ENCODE measurements around the gene ACVR1C.
"Not testable (repeated sequence)": the region's sequence is repeated elsewhere in the genome, so short reads cannot be mapped to it uniquely, and the experiment has no call there.

ACVR1C gene

GRCh38 chr2:157559890-157560289, 68.8 kb downstream of the ACVR1C start:
- H3K36me3 Mint-ChIP-seq (ENCODE audit: insufficient read depth), result no peaks in the 10 kb centered on the region
- no peak for DNase-seq
- H3K4me1 Mint-ChIP-seq (ENCODE audit: low read depth in 2 of 2), result peaks cover 7 to 9% of the 10 kb centered on the region in 2 donors
- no peak overlapping the region for H3K4me3 Mint-ChIP-seq
- no peak for ATAC-seq (replicated peaks)
- H3K27ac Mint-ChIP-seq, result no peak overlapping the region
- peaks cover 8 to 16% of the 10 kb centered on the region in 2 donors for H3K27me3 Mint-ChIP-seq
- no peaks in the 10 kb centered on the region for H3K9me3 Mint-ChIP-seq

GRCh38 chr2:157559461-157559860, 69.2 kb downstream of the ACVR1C start:
- no peak overlapping the region for H3K4me3 Mint-ChIP-seq
- no peaks in the 10 kb centered on the region for H3K9me3 Mint-ChIP-seq
- H3K4me1 Mint-ChIP-seq (ENCODE audit: low read depth in 2 of 2), result peaks cover 7 to 9% of the 10 kb centered on the region in 2 donors
- no peak overlapping the region for H3K27ac Mint-ChIP-seq
- ATAC-seq (replicated peaks), result no peak
- peaks cover 3 to 13% of the 10 kb centered on the region in 2 donors for H3K27me3 Mint-ChIP-seq
- no peaks in the 10 kb centered on the region for H3K36me3 Mint-ChIP-seq (ENCODE audit: insufficient read depth)
- no peak for DNase-seq

GRCh38 chr2:157559061-157559460, 69.6 kb downstream of the ACVR1C start:
- H3K9me3 Mint-ChIP-seq, result no peaks in the 10 kb centered on the region
- peaks cover 7 to 9% of the 10 kb centered on the region in 2 donors for H3K4me1 Mint-ChIP-seq (ENCODE audit: low read depth in 2 of 2)
- H3K27ac Mint-ChIP-seq, result no peak overlapping the region
- H3K4me3 Mint-ChIP-seq, result no peak overlapping the region
- H3K27me3 Mint-ChIP-seq, result peaks cover 0 to 9% of the 10 kb centered on the region in 2 donors
- H3K36me3 Mint-ChIP-seq (ENCODE audit: insufficient read depth), result no peaks in the 10 kb centered on the region
- DNase-seq (no peak), ATAC-seq (replicated peaks) (no peak)

- no peaks in the 10 kb centered on the region for H3K9me3 Mint-ChIP-seq
- no peak for ATAC-seq (replicated peaks)
- peaks cover 0 to 5% of the 10 kb centered on the region in 2 donors for H3K27me3 Mint-ChIP-seq
- H3K27ac Mint-ChIP-seq, result peak overlapping the region in 1 of 2 donors; percentile 35
- peaks cover 7 to 9% of the 10 kb centered on the region in 2 donors for H3K4me1 Mint-ChIP-seq (ENCODE audit: low read depth in 2 of 2)
- H3K4me3 Mint-ChIP-seq, result no peak overlapping the region
- no peak for DNase-seq
- H3K36me3 Mint-ChIP-seq (ENCODE audit: insufficient read depth), result no peaks in the 10 kb centered on the region
Observed at GRCh38 chr2:157557770-157558169, 70.9 kb downstream of the ACVR1C start.

GRCh38 chr2:157540102-157540501, 88.6 kb downstream of the ACVR1C start:
- ATAC-seq (replicated peaks), result no peak
- H3K36me3 Mint-ChIP-seq (ENCODE audit: insufficient read depth), result no peaks in the 10 kb centered on the region

GRCh38 chr2:157538064-157538463, 90.6 kb downstream of the ACVR1C start:
- Mint-ChIP-seq H3K4me1 (ENCODE audit: low read depth in 2 of 2) (no peaks in the 10 kb centered on the region), H3K4me3 (no peak overlapping the region), H3K9me3 (no peaks in the 10 kb centered on the region), H3K27ac (no peak overlapping the region), H3K27me3 (peaks cover 0 to 8% of the 10 kb centered on the region in 2 donors), H3K36me3 (ENCODE audit: insufficient read depth) (no peaks in the 10 kb centered on the region)
- DNase-seq (no peak), ATAC-seq (replicated peaks) (no peak)

More at GRCh38 chr2:157540102-157540501, 88.6 kb downstream of the ACVR1C start:
- Mint-ChIP-seq H3K4me3 (no peak overlapping the region), H3K27ac (no peak overlapping the region), H3K27me3 (no peaks in the 10 kb centered on the region), H3K9me3 (no peaks in the 10 kb centered on the region), H3K4me1 (ENCODE audit: low read depth in 2 of 2) (no peaks in the 10 kb centered on the region)
- no peak for DNase-seq

GRCh38 chr2:157536815-157537214, 91.8 kb downstream of the ACVR1C start:
- H3K4me1 Mint-ChIP-seq (ENCODE audit: low read depth in 2 of 2), result no peaks in the 10 kb centered on the region
- peaks cover 0 to 8% of the 10 kb centered on the region in 2 donors for H3K27me3 Mint-ChIP-seq
- no peaks in the 10 kb centered on the region for H3K36me3 Mint-ChIP-seq (ENCODE audit: insufficient read depth)
- no peak overlapping the region for H3K27ac Mint-ChIP-seq
- ATAC-seq (replicated peaks) (no peak), DNase-seq (no peak)
- H3K9me3 Mint-ChIP-seq, result no peaks in the 10 kb centered on the region
- H3K4me3 Mint-ChIP-seq, result no peak overlapping the region

- Mint-ChIP-seq H3K4me1 (ENCODE audit: low read depth in 2 of 2) (no peaks in the 10 kb centered on the region), H3K27me3 (peaks cover 8 to 16% of the 10 kb centered on the region in 2 donors), H3K36me3 (ENCODE audit: insufficient read depth) (no peaks in the 10 kb centered on the region), H3K4me3 (no peak overlapping the region), H3K9me3 (no peaks in the 10 kb centered on the region), H3K27ac (no peak overlapping the region)
- DNase-seq (no peak), ATAC-seq (replicated peaks) (no peak)
Observed at GRCh38 chr2:157528963-157529751, 99.5 kb downstream of the ACVR1C start.

- no peaks in the 10 kb centered on the region for H3K4me1 Mint-ChIP-seq (ENCODE audit: low read depth in 2 of 2)
- H3K27me3 Mint-ChIP-seq, result peaks cover 8 to 9% of the 10 kb centered on the region in 2 donors
- H3K27ac Mint-ChIP-seq, result no peak overlapping the region
- H3K36me3 Mint-ChIP-seq (ENCODE audit: insufficient read depth), result no peaks in the 10 kb centered on the region
- DNase-seq (no peak), ATAC-seq (replicated peaks) (no peak)
- no peak overlapping the region for H3K4me3 Mint-ChIP-seq
- no peaks in the 10 kb centered on the region for H3K9me3 Mint-ChIP-seq
Observed at GRCh38 chr2:157526070-157526469, 102.6 kb downstream of the ACVR1C start.

- no peak for DNase-seq
- no peaks in the 10 kb centered on the region for H3K36me3 Mint-ChIP-seq (ENCODE audit: insufficient read depth)
- no peaks in the 10 kb centered on the region for H3K9me3 Mint-ChIP-seq
- H3K4me1 Mint-ChIP-seq (ENCODE audit: low read depth in 2 of 2), result no peaks in the 10 kb centered on the region
- peaks cover under 1 to 1% of the 10 kb centered on the region in 2 donors for H3K27me3 Mint-ChIP-seq
- ATAC-seq (replicated peaks), result no peak
- H3K27ac Mint-ChIP-seq, result no peak overlapping the region
- H3K4me3 Mint-ChIP-seq, result no peak overlapping the region
Observed at GRCh38 chr2:157523270-157524247, 105.1 kb downstream of the ACVR1C start.

GRCh38 chr2:157514966-157515365, 113.7 kb downstream of the ACVR1C start:
- H3K4me1 Mint-ChIP-seq (ENCODE audit: low read depth in 2 of 2); DNase-seq; H3K4me3 Mint-ChIP-seq; H3K9me3 Mint-ChIP-seq; H3K36me3 Mint-ChIP-seq (ENCODE audit: insufficient read depth); H3K27ac Mint-ChIP-seq; ATAC-seq (replicated peaks): not testable (repeated sequence)
- peaks cover 0 to 31% of the 10 kb centered on the region in 2 donors for H3K27me3 Mint-ChIP-seq

- no peak for ATAC-seq (replicated peaks)
- Mint-ChIP-seq H3K4me3 (no peak overlapping the region), H3K36me3 (ENCODE audit: insufficient read depth) (no peaks in the 10 kb centered on the region), H3K27me3 (peaks cover 22 to 55% of the 10 kb centered on the region in 2 donors), H3K27ac (no peak overlapping the region), H3K4me1 (ENCODE audit: low read depth in 2 of 2) (no peaks in the 10 kb centered on the region), H3K9me3 (no peaks in the 10 kb centered on the region)
- no peak for DNase-seq
Observed at GRCh38 chr2:157509744-157510143, 118.9 kb downstream of the ACVR1C start.

GRCh38 chr2:157508676-157509075, 120.0 kb downstream of the ACVR1C start:
- ATAC-seq (replicated peaks), result no peak
- H3K27me3 Mint-ChIP-seq, result peaks cover 22 to 56% of the 10 kb centered on the region in 2 donors
- no peak overlapping the region for H3K27ac Mint-ChIP-seq
- H3K4me3 Mint-ChIP-seq, result no peak overlapping the region
- no peak for DNase-seq
- H3K36me3 Mint-ChIP-seq (ENCODE audit: insufficient read depth), result no peaks in the 10 kb centered on the region
- H3K9me3 Mint-ChIP-seq, result no peaks in the 10 kb centered on the region
- H3K4me1 Mint-ChIP-seq (ENCODE audit: low read depth in 2 of 2), result no peaks in the 10 kb centered on the region
